T-helper 1 cell treated with Interleukin-12 subunit alpha and Interleukin-12 subunit beta and Interleukin-4 antibody, amounts not matched to agents 30 ng/mL and 1 ng/mL, for 36 hours (primary cell): ENCODE data around the gene LFNG. TPM values are rescaled to one million over a fixed set of nuclear protein-coding genes. Genes with fewer than 3 reads are reported as not detected.

Experiments used
- intact Hi-C: fragments of 100-400 bp; cut with micrococcal nuclease; formaldehyde crosslinking; loops from one replicate; pipeline ENCODE4 v1.15.1; 2024
- total RNA-seq: library from RNA; stranded (reverse); gene quantifications from 2 replicates; pipeline ENCODE4 v1.2.3, GENCODE V29; 2022

LFNG gene
- total RNA-seq, 1 donor from 2014 or later: 125 TPM

DNA sequence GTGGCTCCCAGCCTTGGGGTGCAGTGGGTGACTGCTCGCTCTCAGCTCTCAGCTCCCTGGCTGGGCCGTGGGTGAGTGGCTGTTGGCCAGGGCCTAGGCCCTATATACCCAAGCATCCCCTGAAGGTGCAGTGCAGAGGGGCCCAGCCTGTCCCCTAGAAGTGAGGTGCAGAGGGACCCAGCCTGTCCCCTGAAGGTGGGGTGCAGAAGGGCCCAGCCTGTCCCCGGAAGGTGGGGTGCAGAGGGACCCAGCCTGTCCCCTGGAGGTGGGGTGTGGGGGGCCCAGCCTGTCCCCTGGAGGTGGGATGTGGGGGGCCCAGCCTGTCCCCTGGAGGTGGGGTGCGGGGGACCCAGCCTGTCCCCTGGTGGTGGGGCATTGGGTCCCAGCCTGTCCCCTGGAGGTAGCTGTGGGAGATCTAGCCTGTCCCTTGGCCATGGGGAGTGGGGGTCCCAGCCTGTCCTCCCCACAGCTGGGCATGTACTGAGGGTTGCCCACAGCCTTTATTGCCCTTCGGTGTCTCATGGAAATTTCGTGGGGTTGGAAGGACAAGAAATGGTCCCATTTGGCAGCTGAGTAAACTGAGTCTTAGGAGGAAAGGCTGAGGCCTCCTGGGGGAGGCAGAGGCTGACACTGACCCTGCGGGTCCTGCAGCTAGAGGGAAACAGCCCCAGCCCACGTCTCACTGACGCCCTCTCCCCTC is 17.5 kb upstream of the LFNG start:
- intact Hi-C loops: no loop called here

DNA sequence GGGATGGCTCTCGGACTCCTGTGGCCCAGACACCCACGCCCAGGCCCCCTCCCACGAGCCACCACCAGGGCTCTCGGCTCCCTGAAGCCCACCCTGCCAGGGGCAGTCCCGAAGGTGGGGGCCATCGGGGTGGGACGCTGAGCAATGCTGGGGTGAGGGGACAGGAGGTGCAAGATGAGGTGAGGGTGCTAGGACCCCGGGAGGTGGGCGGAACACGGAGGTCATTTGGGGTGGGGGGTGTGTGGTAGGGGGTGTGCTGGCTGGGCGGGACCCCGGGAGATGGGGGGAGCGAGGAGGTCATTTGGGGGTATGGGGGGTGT is 17.0 kb upstream of the LFNG start:
- intact Hi-C loops: no loop called here

DNA sequence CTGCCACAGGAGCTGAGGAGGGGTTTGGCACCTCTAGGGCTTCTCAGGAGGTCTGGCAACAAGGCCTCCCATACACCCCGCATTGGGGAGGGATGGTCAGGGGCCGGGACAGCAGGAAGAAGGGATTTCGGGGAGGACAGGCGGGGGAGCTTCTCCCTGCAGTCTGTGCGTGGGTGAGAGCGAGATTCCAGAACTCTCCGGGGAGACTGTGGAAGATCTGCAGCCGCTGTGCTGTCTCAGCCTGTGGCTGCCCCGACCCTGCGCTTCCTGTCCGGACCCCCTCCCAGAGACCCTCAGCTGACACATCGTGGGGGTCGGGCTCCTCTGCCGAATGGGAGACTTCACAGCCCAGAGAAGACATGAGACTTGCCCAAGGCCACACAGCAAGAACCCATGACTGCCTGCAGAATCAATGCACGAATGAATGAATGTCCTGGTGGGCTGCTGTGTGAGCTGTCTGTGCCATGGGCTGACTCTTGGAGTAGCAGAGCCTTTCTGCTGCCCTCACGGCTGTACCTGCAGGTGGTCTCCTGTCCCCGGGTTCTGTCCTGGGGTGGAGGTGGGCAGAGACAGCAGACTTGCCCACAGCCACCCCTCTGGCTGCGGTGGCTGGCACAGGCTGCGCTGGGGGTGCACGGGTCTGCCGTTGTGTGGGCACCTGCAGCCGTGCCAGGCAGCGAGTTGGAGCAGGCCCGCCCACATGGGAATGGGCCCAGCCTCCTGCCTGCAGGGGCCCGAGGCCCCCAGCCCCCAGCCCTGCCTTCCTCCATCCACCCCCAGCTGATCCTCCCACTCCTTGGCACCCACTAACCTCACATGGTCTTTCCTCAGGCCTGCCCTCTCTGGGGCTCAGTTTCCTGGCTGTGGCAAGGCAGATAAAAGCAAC is 16.3 kb upstream of the LFNG start:
- intact Hi-C loops: no loop called here

DNA sequence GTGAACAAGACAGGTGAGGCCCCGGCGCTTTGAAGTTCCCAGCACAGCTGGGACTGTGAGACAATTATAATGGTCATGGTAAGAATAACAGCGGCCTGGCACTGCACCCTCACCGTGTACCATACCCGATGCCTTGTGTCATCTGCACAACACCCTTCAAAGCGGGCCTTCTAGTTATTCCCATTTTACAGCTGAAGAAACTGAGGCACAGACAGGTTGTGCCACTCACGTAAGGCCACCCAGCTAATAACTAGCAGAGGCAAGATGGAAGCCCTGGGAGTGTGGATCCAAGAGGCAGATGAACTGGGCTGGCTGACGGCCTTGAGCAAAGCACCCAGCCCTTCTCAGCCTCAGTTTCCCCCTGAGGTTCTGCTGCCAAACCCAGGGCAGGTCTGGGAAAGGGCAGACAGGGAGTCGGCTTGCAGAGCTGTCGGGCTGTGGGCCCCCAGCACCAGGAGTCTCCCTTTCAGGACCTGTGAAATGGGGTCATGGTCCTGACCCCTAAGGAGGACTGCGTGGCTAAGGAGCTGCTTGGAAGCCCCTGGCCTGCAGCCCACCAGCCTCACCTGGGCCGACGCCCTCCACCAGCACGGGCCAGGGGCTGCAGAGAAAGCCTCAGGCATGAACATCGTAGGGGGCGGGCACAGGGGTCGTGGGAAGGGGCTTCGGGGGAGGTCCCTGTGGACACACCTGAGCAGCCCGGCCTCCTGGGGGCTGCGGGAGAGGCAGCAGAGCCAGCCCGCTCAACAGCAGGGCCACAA is 15.3 kb upstream of the LFNG start:
- intact Hi-C loops: no loop called here

DNA sequence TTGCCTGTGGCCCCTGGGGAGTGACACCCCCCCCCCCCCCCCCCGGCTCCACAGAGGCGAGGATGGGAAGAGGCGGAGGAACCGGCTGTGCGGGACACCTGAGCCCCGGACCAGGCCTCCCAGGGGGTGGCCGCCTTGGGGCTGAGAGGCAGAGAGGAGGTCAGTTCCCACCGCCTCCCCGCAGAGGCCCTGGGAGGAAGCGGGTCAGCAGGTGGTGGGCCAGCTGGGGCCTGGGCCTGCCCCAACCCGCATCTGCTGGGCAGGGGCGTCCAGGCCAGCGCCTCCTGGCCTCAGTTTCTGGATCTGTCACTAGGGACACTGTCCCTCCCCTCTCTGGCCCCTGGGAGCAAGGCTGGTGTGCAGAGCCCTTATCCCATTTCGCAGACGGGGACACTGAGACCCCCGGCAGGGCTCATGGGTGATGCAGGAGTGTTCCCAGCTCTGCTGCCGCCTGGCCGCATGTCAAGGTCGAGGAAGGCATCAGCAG is 14.6 kb upstream of the LFNG start:
- intact Hi-C loops: no loop called here

DNA sequence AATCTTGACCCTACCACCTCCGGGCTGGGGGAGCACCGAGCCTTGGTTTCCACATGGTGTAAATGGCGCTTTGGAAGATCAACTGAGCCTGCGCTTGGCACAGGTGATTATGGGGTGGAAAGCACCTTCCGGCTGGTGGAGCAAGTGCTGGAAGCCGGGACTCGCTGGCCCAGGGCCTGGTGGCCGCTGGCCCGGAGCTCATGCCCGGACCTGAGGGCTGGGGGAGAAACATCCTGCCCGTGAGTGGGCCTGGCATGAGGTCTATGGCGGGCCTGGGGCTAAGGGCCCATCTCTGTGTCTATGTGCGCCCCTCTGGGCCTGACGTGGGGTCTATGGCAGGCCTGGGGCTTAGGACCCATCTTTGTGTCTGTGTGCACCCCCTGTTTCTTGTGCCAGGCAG is 14.2 kb upstream of the LFNG start:
- intact Hi-C loops: no loop called here

DNA sequence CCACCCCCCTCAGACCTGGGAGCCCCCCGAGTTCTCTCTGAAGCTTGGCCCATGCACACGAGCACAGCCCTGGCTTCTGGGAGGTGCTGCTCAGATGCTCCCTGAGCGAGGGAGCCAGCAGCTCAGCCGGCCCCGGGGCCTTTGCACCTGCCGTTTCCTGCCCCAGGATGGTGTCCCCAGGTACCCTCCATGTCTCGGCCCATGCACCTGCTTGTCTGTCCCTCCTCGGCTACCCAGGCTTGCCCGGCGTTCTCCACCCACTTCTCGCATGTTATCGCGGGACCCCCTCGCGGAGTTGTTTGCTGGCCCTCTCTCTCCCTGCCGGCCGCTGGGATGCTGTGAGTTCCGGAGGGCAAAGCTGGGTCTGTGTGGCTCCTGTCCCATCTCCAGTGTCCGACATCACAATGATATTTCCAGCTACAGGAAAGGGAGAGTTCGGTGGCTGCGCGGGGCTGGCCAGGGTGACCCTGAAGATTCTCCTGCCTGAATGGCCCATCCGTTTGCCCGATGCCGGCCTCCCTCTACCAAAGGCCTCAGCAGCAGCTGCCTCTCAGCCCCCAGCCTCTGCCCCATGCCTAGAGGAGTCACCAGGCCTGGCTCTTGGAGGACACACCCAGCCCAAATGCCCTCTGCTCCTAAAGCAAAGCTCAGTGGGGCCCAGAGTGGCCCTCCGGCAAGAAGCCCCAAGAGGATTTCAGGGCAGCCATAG is 12.2 kb upstream of the LFNG start:
- intact Hi-C loops: no loop called here

DNA sequence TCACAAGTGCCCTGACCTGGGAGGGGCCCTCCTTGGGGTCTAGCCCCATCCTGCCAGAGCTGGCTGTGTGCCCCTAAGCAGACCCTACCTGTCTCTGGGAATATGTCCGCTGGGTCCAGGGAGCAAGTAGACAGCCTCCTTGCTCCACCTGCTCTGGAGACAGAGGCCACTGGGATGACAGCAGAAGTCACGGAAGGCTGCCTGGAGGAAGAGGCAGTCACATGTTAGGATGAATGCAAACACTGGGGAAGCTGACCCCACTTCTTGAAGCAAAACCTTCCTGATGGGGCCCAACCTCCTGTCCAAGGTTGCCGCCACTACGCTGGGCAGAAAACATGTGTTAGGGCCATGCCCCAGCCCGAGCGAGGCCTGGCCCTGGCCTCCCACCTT is 11.7 kb upstream of the LFNG start:
- intact Hi-C loops: loop anchor here (1.0 kb wide), 5 partner anchors 11 to 123 kb away; partner anchors contain the start of genes BRAT1, LFNG and TTYH3

DNA sequence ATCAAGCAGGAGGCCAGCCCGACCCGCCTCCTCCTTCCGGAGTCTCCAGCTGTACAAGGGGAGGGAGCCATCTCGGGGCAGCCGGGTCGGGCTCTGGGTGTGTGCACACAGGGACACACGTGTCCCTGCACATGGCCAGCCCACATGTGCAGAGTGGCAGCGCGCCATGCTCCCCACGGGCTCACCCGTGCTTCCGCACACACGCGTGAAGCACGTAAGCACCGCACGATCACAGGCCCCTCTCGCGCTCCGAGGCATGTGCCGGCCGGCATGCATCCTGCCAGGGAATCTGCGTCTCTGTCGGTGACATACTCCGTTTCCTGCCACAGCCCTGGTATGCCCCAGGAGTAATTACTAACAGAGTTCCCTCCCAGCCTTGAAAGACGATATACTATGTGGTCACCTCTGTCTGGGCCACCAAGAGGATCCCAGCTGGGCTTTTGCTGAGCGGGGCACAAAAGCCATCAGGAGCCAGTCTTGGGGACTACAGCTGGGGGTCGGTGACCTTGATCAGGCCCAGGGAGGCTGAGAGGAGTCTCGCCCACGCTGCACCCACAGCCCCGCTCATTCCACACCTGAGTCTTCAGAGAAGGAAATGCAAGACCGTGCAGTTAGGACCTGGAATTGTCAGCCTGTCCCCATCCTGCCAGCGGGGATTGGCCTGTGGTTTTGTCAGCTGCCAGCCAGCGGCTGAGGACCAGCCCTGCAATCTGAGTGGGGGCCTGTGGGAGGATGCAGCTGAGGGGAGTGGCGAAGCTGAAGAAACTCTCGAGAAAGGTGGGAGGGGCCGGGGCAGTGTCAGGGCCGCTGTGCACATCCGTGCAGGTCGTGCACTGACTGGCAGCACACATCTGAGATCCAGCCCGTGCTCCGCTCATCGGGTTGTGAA is 11.0 kb upstream of the LFNG start:
- intact Hi-C loops: loop anchor here (1.0 kb wide), 5 partner anchors 11 to 123 kb away; partner anchors contain the start of genes BRAT1, LFNG and TTYH3

DNA sequence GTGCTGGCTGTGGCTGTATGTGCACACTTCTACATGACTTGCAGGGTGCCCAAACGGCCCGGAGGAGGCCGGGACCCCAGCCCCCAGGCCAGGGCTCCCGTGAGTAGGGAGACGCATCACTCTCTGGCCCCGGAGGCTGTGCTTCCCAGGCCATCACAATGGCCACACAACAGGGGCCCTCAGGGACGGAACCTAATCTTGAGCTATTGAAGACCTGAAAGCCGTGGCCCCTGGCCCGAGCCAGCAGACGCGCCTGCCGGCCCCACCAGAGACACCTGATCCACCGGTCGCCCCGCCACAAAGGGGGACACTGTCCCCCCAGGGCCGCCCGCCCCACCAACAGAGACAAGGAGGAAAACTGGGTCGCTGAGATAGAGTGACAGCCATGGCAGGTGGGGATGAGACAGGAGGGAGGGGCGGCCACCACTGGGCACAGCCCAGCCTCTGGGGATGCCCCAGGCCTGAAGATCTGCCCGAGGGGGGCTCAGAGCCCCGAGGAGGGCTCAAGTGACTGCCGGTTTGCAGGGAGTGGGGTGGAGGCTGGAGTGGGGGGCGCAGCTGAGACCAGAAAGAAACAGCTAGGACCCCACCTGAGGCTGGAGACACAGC is 10.2 kb upstream of the LFNG start:
- intact Hi-C loops: no loop called here

DNA sequence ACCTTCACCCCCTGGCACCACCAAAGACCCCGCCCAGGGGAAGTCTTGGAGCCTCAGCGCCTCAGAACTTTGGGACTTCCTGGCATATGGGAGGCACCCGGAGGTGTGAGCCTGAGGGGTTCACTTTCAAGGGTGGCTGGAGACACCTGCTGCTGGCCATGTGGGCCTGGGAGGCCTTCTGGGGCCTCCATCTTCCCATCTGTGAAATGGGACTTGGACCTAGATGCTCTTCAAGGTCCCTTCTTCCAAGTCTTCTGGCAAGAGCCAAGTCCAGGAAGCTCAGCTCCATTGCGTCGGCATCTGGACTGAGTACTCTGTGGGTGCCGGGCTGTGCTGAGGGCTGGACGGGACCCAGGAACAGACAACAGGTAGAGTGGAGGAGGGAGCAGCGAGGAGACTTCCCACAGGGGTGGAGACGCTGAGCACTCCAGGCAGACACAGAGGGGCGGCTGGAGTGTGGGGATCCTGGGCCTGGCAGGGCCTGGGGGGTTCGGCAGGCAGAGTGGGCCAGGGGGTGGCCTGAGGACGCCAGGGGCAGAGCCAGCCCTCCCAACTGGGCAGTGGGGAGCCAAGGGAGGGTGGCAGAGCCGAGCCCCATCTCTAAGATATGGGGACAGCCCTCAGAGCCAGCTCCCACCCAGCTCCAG is 9.3 kb upstream of the LFNG start:
- intact Hi-C loops: loop anchor here (2.0 kb wide), 1 partner anchor 103 kb away; no protein-coding TSS in a partner anchor

DNA sequence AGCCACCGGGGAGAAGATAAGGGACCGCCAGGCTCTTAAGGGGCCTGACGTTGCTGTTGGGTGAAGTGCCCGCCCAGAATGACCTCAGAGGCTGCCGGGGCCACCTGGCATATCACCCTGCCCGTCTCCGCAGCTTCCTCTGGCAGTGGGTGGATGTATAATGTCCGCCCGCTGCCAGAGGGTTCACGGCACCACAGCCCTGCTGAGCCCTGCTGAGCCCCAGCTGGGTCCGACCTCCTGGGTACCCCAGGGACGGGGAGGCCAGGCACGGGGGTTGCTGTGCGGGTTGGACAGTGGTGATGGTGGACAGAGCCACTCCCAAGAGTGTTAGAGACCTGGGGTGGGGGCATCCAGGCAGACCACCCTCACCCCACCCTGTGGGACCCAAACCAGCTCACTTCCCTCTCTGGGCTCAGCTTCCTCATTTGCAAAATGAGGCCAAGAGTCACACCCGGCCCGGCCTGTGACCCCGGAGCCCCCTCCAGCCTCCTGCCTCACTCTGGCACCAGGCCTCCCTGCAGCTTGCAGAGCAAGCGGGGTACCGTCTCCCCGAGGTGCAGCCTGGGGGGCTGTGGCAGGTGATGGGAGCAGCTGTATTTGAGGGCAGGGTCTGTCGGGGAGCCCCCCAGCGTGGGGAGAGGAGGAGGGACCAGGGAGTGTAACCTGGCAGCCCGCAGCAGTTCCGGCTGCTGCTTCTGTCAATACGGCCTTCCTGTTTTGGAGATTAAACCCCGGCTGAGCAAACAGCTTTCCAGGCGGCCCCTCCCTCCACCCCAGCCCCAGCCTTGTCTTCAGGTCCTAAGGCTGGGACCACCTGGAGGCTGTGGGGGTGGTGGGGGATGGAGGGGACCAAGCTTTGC is 8.4 kb upstream of the LFNG start:
- intact Hi-C loops: loop anchor here (2.0 kb wide), 1 partner anchor 104 kb away; no protein-coding TSS in a partner anchor

DNA sequence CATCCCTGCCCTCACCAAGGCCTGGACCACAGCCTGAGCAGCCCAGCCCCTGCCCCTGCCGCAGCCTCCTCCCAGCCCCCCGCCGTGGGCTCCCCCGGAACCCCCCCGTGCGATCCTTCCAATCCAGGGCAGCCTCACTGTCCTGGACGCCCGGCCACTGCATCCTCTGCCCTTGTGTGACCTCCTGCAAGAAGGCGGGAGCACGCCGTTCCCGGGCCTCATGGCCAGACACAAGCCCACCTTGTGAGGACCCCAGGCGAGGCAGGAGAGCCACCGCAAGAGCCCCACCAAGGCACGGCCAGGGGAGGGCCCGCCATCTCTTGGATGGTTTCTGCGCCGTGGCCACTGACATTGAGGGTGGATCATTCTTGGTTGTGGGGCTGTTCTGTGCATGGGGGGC is 7.8 kb upstream of the LFNG start:
- intact Hi-C loops: loop anchor here (2.0 kb wide), 1 partner anchor 105 kb away; no protein-coding TSS in a partner anchor

DNA sequence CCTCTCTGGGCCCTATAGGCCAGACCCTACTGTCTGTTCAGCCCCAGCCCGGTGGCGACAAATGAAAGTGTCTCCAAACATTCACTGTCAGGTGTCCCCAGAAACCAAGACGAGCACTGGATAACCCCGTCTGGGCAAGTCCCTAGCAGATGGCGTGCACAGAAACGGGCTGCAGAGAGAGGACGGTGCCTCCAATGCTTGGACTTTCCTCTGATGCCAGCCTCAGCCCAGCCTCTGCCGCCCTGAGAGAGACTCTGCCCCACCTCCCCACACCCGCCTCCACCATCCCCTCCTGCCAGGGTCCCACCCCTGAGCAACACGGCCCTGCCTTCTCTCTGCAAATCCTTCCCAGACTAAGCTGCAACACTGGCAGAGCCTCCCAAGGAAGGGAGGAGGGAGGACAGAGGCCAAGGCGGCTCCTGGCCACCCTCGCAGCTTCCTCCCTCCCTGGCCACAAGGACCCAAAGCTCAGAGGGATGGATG is 7.4 kb upstream of the LFNG start:
- intact Hi-C loops: no loop called here

DNA sequence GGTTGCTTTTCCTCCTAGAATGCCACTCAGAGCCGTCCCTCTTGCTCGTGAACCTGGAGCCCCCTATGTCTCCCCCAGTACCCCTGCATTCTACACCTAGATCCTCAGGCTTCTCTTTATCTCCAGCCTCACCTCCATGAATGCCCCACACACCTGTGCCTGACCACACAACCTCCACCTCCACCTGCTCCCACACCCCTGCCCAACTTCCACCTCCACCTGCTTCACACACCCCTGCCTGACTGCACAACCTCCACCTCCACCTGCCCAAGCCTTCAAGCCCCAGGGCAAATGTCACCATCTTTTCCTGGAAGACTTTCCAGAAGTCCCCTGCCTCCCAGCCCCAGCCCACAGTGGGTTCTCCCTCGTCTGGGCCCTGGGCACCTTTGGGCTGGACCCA is 6.9 kb upstream of the LFNG start:
- intact Hi-C loops: no loop called here

DNA sequence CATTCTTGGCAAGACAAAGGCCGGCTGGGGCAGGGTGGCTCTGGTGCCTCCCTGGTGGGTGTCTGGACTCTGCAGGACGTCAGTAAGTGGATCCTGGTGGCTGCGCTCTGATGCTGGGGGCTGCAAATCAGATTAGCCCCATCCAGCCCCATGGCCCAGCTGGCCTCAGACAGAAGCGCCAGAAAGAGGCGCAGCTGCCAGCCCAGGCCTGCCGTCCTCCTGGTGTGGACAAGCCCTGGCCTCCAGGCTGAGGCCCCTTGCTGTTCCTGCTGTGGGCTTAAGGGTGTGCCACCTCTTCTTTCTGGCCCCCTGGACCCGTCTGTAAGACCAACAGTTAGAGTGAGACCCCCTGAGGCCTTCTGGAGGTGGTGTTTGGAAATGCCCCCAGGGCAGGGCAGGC is 5.9 kb upstream of the LFNG start:
- intact Hi-C loops: no loop called here

DNA sequence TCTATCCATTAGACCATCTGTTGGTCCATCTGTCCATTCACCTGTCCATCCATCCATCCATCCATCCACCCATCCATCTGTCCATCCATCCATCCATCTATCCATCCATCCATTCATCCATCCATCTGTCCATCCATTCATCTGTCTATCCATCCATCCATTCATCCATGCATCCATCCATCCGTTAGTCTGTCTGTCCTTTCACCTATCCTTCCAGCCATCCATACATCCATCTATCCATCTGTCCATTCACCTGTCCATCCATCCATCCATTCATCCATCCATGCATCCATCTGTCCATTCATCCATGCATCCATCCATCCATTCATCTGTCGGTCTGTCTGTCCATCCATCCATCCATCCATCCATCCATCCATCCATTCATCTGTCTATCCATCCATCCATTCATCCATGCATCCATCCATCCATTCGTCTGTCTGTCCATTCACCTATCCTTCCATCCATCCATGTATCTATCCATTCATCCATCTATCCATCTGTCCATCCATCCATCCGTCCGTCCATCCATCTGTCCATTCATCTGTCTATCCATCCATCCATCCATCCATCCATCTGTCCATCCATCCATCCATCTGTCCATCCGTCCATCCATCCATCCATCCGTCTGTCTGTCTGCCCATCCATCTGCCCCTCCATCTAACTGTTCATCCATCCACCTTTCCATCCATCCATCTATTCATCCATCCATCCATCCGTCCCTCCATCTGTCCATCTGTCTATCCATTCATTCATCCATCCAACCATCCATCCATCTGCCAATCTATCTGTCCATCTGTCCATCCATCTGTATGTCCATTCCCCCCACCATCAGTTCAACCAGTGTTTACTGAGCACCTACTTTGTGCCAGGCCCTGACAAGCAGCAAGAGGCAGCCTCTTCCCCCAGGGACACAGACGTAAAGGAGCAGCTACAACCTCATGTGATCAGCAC is 4.8 kb upstream of the LFNG start:
- intact Hi-C loops: no loop called here
